HL-60 (cell line): ENCODE data around the gene NDUFS7.

Source experiments
- DNase-seq, 2 experiments: peaks; one replicate each; pipeline ENCODE4 v3.0.0-alpha.2; 2010 to 2020; ENCODE audit warnings: low read depth in 1 of 2, low spot score in 1 of 2
- H3K27ac ChIP-seq: fragments of 250-450 bp; sonication (Bioruptor Pico); replicated peaks from 2 replicates; pipeline ENCODE4 v1.5.1; 2020; ENCODE audit warnings: mild to moderate bottlenecking, moderate library complexity
- H3K27me3 ChIP-seq: fragments of 250-450 bp; sonication (Bioruptor Pico); 2 replicates; pipeline ENCODE4 v1.5.1; 2021; ENCODE audit warnings: mild to moderate bottlenecking, moderate library complexity; ENCODE audit not compliant: insufficient read depth, poor library complexity, severe bottlenecking
- H3K4me3 ChIP-seq: replicated peaks from 2 replicates; pipeline ENCODE4 v1.5.1; 2011; ENCODE audit warnings: mild to moderate bottlenecking, control low read depth, low read length; ENCODE audit not compliant: insufficient read depth
- GABPA ChIP-seq: IDR thresholded peaks from 2 replicates; pipeline ENCODE4 v1.6.1; 2012; ENCODE audit warnings: low read depth
- POLR2AphosphoS5 ChIP-seq: IDR thresholded peaks from 2 replicates; pipeline ENCODE4 v1.6.1; 2012; ENCODE audit warnings: low read depth
- SPI1 ChIP-seq: IDR thresholded peaks from 2 replicates; pipeline ENCODE4 v1.6.1; 2012; ENCODE audit warnings: low read depth, mild to moderate bottlenecking, borderline replicate concordance
- TF ChIP-seq, protein P1 (sequence below): IDR thresholded peaks from one replicate; pipeline ENCODE4 v1.5.1; 2011; ENCODE audit warnings: low read length, control low read depth, inconsistent platforms; ENCODE audit not compliant: insufficient read depth
- TF ChIP-seq, protein P2 (sequence below): IDR thresholded peaks from 2 replicates; pipeline ENCODE4 v1.6.1; 2012; ENCODE audit warnings: low read depth; ENCODE audit not compliant: insufficient replicate concordance

NDUFS7 gene

DNA sequence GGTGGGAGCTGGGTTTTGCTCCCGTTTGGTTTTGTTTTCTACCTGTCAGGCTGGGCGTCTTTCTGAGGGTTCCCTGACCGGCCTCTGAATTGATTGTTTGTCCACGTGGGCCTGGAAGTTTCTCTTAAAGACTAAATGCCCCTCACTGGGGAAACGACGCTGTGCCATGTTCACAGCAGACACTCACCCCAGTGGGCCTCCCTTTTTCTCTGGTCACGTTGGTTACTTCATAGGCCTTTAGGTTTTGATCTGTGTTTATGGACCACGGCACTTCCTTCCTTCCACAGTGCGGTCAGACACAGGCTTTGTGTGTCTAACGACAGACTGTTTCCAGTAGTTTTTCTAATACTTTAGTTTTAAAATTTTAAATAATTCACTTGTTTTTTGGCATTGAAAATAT, 20.1 kb upstream of the NDUFS7 start:
- TF ChIP-seq GABPA (no peak), POLR2AphosphoS5 (no peak), SPI1 (peak; percentile 80)
- TF ChIP-seq, protein P1, sequence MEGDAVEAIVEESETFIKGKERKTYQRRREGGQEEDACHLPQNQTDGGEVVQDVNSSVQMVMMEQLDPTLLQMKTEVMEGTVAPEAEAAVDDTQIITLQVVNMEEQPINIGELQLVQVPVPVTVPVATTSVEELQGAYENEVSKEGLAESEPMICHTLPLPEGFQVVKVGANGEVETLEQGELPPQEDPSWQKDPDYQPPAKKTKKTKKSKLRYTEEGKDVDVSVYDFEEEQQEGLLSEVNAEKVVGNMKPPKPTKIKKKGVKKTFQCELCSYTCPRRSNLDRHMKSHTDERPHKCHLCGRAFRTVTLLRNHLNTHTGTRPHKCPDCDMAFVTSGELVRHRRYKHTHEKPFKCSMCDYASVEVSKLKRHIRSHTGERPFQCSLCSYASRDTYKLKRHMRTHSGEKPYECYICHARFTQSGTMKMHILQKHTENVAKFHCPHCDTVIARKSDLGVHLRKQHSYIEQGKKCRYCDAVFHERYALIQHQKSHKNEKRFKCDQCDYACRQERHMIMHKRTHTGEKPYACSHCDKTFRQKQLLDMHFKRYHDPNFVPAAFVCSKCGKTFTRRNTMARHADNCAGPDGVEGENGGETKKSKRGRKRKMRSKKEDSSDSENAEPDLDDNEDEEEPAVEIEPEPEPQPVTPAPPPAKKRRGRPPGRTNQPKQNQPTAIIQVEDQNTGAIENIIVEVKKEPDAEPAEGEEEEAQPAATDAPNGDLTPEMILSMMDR: no peak
- TF ChIP-seq, protein P2, sequence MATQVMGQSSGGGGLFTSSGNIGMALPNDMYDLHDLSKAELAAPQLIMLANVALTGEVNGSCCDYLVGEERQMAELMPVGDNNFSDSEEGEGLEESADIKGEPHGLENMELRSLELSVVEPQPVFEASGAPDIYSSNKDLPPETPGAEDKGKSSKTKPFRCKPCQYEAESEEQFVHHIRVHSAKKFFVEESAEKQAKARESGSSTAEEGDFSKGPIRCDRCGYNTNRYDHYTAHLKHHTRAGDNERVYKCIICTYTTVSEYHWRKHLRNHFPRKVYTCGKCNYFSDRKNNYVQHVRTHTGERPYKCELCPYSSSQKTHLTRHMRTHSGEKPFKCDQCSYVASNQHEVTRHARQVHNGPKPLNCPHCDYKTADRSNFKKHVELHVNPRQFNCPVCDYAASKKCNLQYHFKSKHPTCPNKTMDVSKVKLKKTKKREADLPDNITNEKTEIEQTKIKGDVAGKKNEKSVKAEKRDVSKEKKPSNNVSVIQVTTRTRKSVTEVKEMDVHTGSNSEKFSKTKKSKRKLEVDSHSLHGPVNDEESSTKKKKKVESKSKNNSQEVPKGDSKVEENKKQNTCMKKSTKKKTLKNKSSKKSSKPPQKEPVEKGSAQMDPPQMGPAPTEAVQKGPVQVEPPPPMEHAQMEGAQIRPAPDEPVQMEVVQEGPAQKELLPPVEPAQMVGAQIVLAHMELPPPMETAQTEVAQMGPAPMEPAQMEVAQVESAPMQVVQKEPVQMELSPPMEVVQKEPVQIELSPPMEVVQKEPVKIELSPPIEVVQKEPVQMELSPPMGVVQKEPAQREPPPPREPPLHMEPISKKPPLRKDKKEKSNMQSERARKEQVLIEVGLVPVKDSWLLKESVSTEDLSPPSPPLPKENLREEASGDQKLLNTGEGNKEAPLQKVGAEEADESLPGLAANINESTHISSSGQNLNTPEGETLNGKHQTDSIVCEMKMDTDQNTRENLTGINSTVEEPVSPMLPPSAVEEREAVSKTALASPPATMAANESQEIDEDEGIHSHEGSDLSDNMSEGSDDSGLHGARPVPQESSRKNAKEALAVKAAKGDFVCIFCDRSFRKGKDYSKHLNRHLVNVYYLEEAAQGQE: no peak
- H3K4me3 ChIP-seq: no peak overlapping the region
- H3K27ac ChIP-seq: peak overlapping the region; percentile 72
- no peaks in the 10 kb centered on the region for H3K27me3 ChIP-seq
- peak in 1 of 2 experiments; percentile 63 for DNase-seq

DNA sequence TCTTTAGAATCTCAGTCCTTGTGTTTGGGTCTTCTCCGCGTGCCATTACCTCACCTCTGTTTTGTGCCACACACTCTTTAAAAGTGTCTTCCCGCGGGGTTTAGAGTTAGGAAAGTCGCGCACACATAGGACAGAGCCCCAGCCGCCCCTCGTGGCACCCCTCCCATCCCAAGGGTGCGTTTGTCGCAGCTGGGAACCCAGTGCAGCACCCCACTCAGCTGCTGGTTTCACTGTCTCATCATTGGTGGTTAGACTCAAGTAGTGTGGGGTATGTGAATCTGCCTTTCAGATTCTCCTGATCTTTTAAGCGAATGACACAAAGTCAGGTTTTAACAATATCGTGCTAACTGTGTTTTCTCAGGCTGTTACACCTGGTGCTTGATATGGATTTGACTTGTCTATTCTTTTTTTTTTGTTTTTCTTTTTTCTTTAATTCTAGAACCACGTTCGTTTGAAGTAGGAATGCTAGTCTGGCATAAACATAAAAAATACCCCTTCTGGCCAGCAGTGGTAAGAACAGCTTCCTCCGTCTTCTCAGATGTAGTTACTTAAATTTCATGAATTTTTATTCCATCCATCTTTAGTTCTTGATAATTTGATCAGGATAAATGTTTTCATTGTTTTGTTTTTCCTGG, 19.5 kb upstream of the NDUFS7 start:
- peak overlapping the region; percentile 72 for H3K27ac ChIP-seq
- DNase-seq: peak in 1 of 2 experiments; percentile 26
- TF ChIP-seq GABPA (no peak), POLR2AphosphoS5 (no peak), SPI1 (no peak)
- TF ChIP-seq, protein P2: no peak
- TF ChIP-seq, protein P1: no peak
- H3K4me3 ChIP-seq: no peak overlapping the region
- no peaks in the 10 kb centered on the region for H3K27me3 ChIP-seq

DNA sequence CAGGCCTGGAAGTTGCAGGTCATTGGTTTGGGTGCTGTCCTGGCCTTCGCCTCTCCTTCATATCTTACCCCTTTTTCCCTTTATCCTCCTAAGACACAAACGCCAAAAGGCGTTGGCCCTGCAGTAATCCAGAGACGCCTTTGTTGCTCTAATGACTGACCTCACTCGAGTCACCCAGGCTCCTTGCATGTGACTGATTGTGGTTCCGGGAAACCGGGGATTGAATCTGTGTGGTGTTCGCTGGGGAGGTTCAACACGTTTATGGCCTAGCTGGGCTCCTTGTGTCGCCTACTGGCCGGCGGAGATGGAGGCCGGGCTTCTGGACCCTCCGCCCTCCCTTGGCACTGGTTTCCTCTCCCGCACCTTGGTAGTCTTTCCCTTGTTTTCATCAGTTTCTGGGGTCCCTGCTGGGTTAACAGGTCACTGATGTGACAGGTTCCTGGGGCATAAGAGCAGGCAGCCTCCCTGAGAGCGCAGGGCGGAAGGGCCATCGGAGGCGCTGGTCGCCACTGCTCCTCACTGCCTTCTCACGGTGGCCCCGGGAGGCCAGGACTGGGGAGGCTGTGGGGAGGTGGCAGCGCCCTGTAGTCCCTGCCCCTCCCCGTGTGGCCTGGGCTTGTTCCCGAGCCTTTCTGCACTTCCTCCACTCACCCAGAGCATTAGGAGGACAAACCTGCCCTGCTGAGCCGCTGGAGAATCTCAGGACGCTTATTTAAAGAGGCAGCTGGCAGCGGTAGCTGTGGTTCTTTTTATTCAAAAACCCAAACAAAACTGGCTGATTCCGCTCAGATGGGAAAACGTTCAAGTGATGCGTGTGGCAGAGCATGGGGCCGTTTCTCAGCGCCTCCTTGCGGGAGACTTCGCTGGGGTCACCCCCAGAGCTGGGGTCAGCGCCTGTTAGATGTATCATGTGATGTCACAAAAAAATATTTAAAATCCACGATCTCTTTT, 18.1 kb upstream of the NDUFS7 start:
- DNase-seq: peak in 1 of 2 experiments; percentile 26
- no peak overlapping the region for H3K4me3 ChIP-seq
- TF ChIP-seq GABPA (no peak), POLR2AphosphoS5 (no peak), SPI1 (no peak)
- TF ChIP-seq, protein P1: no peak
- TF ChIP-seq, protein P2: no peak
- peak overlapping the region; percentile 28 for H3K27ac ChIP-seq
- H3K27me3 ChIP-seq: no peaks in the 10 kb centered on the region
